Measurements from ENCODE around the gene ERGIC3. TPM values are rescaled to one million over a fixed set of nuclear protein-coding genes. Genes with fewer than 3 reads are reported as not detected.

The ERGIC3 gene
- total and polyA plus RNA-seq, 2 donors (not counting 3 experiments of a cell fraction or from before 2014, with no cell fraction given): 203 to 419 TPM

DNA sequence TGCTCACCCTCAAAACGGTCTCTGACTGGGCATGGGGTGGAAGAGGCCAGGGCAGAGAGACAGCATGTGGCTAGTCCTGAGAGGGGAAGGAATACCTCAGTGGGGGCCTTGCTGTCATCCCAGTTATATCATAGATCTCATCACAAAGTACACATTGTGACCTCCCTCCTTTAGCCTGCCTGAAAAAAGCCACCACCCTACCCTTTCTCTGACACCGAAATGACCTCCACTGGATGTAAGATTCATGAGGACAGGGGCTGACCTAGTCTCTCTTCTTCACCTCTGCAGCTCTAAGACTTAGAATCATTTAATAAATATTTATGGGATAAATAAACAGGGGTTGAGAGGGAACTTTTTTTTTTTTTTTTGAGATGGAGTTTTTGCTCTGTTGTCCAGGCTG is 12.3 kb upstream of the ERGIC3 start, which contains the start of gene C20orf173:
C20orf173 (minus strand) TSS at position 101 of the 400 bp plus-strand sequence. CDS start 279 bp downstream, outside the sequence.
- intact Hi-C loops (cut with micrococcal nuclease) (no loop called here), dilution Hi-C loops (cut with MboI; ENCODE audit: extremely low pct_ligation_motif_present, low sequenced_read_pairs) (no loop called here)
- H3K79me2 ChIP-seq (ENCODE audit: control insufficient read depth, insufficient read depth, low read length): no peaks in the 10 kb centered on the region
- no peaks in the 10 kb centered on the region for H3K36me3 ChIP-seq (ENCODE audit: control insufficient read depth in 2 of 2, extremely low read depth in 1 of 2, insufficient read depth in 2 of 2, low read length in 2 of 2)
- BruUV-seq (replicated peaks): no TSS peak
- ChIA-PET POLR2A (no interaction called here), CTCF (no interaction called here)
- H3K4me1 ChIP-seq (ENCODE audit: control insufficient read depth, extremely low read depth, insufficient read depth, low read length): no peaks in the 10 kb centered on the region
- H3K4me3 ChIP-seq (replicated peaks in 1 of 3; ENCODE audit: insufficient read depth in 1 of 3, low read depth in 1 of 3, low read length in 3 of 3): no peak within 1 kb of the TSS
- H3K9me3 ChIP-seq (replicated peaks; ENCODE audit: control insufficient read depth, insufficient read depth, low read length): no peaks in the 10 kb centered on the region
- H3K27ac ChIP-seq (ENCODE audit: insufficient read depth, low read depth, low read length): no peak within 1 kb of the TSS
- DNase-seq (ENCODE audit: low read depth, low spot score) (no peak), FAIRE-seq (no peak)
- no peak within 1 kb of the TSS for H3K9ac ChIP-seq (replicated peaks; ENCODE audit: extremely low read depth, insufficient read depth, low read length)
- H3K27me3 ChIP-seq (ENCODE audit: control insufficient read depth in 2 of 2, insufficient read depth in 2 of 2, low read length in 2 of 2): no peaks in the 10 kb centered on the region
- no peak within 1 kb of the TSS for H3K4me2 ChIP-seq (ENCODE audit: insufficient read depth, low read length)
- H2AFZ ChIP-seq (ENCODE audit: low read depth, low read length): no peak within 1 kb of the TSS
- no peaks in the 10 kb centered on the region for H3K9me1 ChIP-seq (replicated peaks; ENCODE audit: control insufficient read depth, extremely low read depth, insufficient read depth, low read length)
- H4K20me1 ChIP-seq (replicated peaks; ENCODE audit: control insufficient read depth, extremely low read depth, insufficient read depth, low read length): no peaks in the 10 kb centered on the region
- TF ChIP-seq JUN (IDR thresholded peaks at IDR 0.05; ENCODE audit: borderline replicate concordance, insufficient read depth, insufficient read length, low read depth): no peak
- no peak for TF ChIP-seq EZH2 (IDR thresholded peaks at IDR 0.05; ENCODE audit: borderline replicate concordance, low read depth, low read length, severe bottlenecking)
- TF ChIP-seq, protein P1, sequence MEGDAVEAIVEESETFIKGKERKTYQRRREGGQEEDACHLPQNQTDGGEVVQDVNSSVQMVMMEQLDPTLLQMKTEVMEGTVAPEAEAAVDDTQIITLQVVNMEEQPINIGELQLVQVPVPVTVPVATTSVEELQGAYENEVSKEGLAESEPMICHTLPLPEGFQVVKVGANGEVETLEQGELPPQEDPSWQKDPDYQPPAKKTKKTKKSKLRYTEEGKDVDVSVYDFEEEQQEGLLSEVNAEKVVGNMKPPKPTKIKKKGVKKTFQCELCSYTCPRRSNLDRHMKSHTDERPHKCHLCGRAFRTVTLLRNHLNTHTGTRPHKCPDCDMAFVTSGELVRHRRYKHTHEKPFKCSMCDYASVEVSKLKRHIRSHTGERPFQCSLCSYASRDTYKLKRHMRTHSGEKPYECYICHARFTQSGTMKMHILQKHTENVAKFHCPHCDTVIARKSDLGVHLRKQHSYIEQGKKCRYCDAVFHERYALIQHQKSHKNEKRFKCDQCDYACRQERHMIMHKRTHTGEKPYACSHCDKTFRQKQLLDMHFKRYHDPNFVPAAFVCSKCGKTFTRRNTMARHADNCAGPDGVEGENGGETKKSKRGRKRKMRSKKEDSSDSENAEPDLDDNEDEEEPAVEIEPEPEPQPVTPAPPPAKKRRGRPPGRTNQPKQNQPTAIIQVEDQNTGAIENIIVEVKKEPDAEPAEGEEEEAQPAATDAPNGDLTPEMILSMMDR (IDR thresholded peaks at IDR 0.05; ENCODE audit: extremely low read depth in 1 of 2, insufficient read depth in 1 of 2, low read depth in 1 of 2, low read length in 2 of 2): no peak
- TF ChIP-seq, protein P2, sequence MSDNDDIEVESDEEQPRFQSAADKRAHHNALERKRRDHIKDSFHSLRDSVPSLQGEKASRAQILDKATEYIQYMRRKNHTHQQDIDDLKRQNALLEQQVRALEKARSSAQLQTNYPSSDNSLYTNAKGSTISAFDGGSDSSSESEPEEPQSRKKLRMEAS (IDR thresholded peaks at IDR 0.05; ENCODE audit: insufficient read depth, insufficient read length): no peak
- no peak for TF ChIP-seq POLR2A (IDR thresholded peaks at IDR 0.05; ENCODE audit: low read depth, low read length)
- no peak for TF ChIP-seq MYC (IDR thresholded peaks at IDR 0.05; ENCODE audit: low read depth, low read length)
- TF ChIP-seq POLR2AphosphoS5 (IDR thresholded peaks at IDR 0.05; ENCODE audit: insufficient read depth, low read depth, low read length): no peak
- TF ChIP-seq GATA2 (IDR thresholded peaks at IDR 0.05; ENCODE audit: insufficient read depth, insufficient read length, low read depth, low read length): no peak
- no peak for TF ChIP-seq FOS (IDR thresholded peaks at IDR 0.05; ENCODE audit: borderline replicate concordance, insufficient read depth, low read length)
